IMR-90 (cell line): ENCODE measurements around the gene TBC1D8. TPM values are rescaled to one million over a fixed set of nuclear protein-coding genes. Genes with fewer than 3 reads are reported as not detected.

Source experiments
- ATAC-seq: fragments of 200-7000 bp; cut with Tn5 transposase; 2 replicates; pipeline ENCODE4 v1.9.1; 2020; ENCODE audit warnings: low read depth, mild to moderate bottlenecking, moderate library complexity
- BruUV-seq: library from RNA; stranded (reverse); fragments of 400-500 nt; replicated peaks from 2 replicates; lab custom pipeline; 2021; lab: Mats Ljungman, UMichigan
- CTCF ChIA-PET: fragments of 300-600 bp; formaldehyde crosslinking; extraction: SDS; loops from one replicate; lab custom pipeline; 2021; ENCODE audit warnings: antibody characterized with exemption; lab: Yijun Ruan, JAX
- POLR2A ChIA-PET: fragments of 300-600 bp; sonication (Branson Sonifier 250); formaldehyde crosslinking; loops from one replicate; lab custom pipeline; 2022; ENCODE audit warnings: antibody characterized with exemption; ENCODE audit not compliant: unreplicated experiment; lab: Charles Lee
- DNase-seq: peaks from one replicate; pipeline ENCODE4 v3.0.0; 2013
- H2AFZ ChIP-seq: replicated peaks from 2 replicates; pipeline ENCODE3; 2013; ENCODE audit warnings: low read length, mild to moderate bottlenecking; ENCODE audit not compliant: poor library complexity
- H2AK5ac ChIP-seq: 2 replicates; pipeline ENCODE4 v1.6.1; 2013; ENCODE audit warnings: low read depth, low read length, inconsistent platforms
- H2AK9ac ChIP-seq: replicated peaks from 2 replicates; pipeline ENCODE3; 2013; ENCODE audit warnings: mild to moderate bottlenecking, low read depth, low read length, moderate library complexity; ENCODE audit not compliant: poor library complexity
- H2BK120ac ChIP-seq: 2 replicates; pipeline ENCODE4 v1.6.1; 2013; ENCODE audit warnings: low read depth, low read length, inconsistent platforms
- H2BK15ac ChIP-seq: 3 replicates; pipeline ENCODE4 v1.6.1; 2013; ENCODE audit warnings: low read depth, low read length, inconsistent platforms
- H2BK20ac ChIP-seq: 2 replicates; pipeline ENCODE4 v1.6.1; 2013; ENCODE audit warnings: low read depth, mild to moderate bottlenecking, inconsistent platforms, low read length, moderate library complexity
- H2BK5ac ChIP-seq: 2 replicates; pipeline ENCODE4 v1.6.1; 2013; ENCODE audit warnings: mild to moderate bottlenecking, low read depth, low read length, inconsistent platforms; ENCODE audit not compliant: poor library complexity, severe bottlenecking
- H3K14ac ChIP-seq: replicated peaks from 2 replicates; pipeline ENCODE4 v1.6.1; 2013; ENCODE audit warnings: low read depth, low read length, inconsistent platforms
- H3K18ac ChIP-seq: 2 replicates; pipeline ENCODE4 v1.6.1; 2013; ENCODE audit warnings: low read depth, low read length, control low read depth
- H3K23ac ChIP-seq: 2 replicates; pipeline ENCODE4 v1.6.1; 2013; ENCODE audit warnings: low read depth, low read length, inconsistent platforms
- H3K27ac ChIP-seq: 2 replicates; pipeline ENCODE4 v1.5.1; 2013; ENCODE audit warnings: mild to moderate bottlenecking, control low read depth, low read length; ENCODE audit not compliant: insufficient read depth
- H3K27me3 ChIP-seq: 2 replicates; pipeline ENCODE4 v1.6.1; 2013; ENCODE audit warnings: low read length; ENCODE audit not compliant: control insufficient read depth, insufficient read depth
- H3K36me3 ChIP-seq: 2 replicates; pipeline ENCODE4 v1.6.1; 2013; ENCODE audit warnings: low read length, mixed read lengths; ENCODE audit not compliant: control insufficient read depth, insufficient read depth
- H3K4ac ChIP-seq: 2 replicates; pipeline ENCODE4 v1.6.1; 2013; ENCODE audit warnings: low read depth, low read length, inconsistent platforms
- H3K4me1 ChIP-seq: 2 replicates; pipeline ENCODE4 v1.6.1; 2013; ENCODE audit warnings: low read length, mixed read lengths; ENCODE audit not compliant: control insufficient read depth, insufficient read depth
- H3K4me2 ChIP-seq: 2 replicates; pipeline ENCODE4 v1.6.1; 2013; ENCODE audit warnings: low read depth, mild to moderate bottlenecking, control low read depth, low read length, moderate library complexity
- H3K4me3 ChIP-seq: 2 replicates; pipeline ENCODE4 v1.5.1; 2013; ENCODE audit warnings: low read depth, mild to moderate bottlenecking, control low read depth, low read length, moderate library complexity; ENCODE audit not compliant: insufficient read depth
- H3K56ac ChIP-seq: 2 replicates; pipeline ENCODE4 v1.6.1; 2013; ENCODE audit warnings: low read length, inconsistent platforms; ENCODE audit not compliant: insufficient read depth; ENCODE audit errors: extremely low read depth
- H3K79me1 ChIP-seq, 2 experiments: 2 replicates each; pipeline ENCODE4 v1.6.1; 2013; ENCODE audit warnings: low read length in 2 of 2, inconsistent platforms in 1 of 2, low read depth in 1 of 2
- H3K9ac ChIP-seq: 2 replicates; pipeline ENCODE4 v1.6.1; 2013; ENCODE audit warnings: low read depth, low read length, control low read depth
- H3K9me1 ChIP-seq: 2 replicates; pipeline ENCODE4 v1.6.1; 2013; ENCODE audit warnings: low read length, inconsistent platforms; ENCODE audit not compliant: insufficient read depth
- H3K9me3 ChIP-seq: 2 replicates; pipeline ENCODE4 v1.6.1; 2013; ENCODE audit warnings: low read length; ENCODE audit not compliant: control insufficient read depth, insufficient read depth
- H4K20me1 ChIP-seq: 2 replicates; pipeline ENCODE4 v1.6.1; 2013; ENCODE audit warnings: low read length, inconsistent platforms; ENCODE audit not compliant: insufficient read depth
- H4K5ac ChIP-seq: 2 replicates; pipeline ENCODE4 v1.6.1; 2013; ENCODE audit warnings: mild to moderate bottlenecking, low read depth, low read length, control low read depth
- H4K8ac ChIP-seq, 2 experiments: 2 replicates each; pipeline ENCODE4 v1.6.1; 2013; ENCODE audit warnings: low read depth in 2 of 2, low read length in 2 of 2, control low read depth in 1 of 2, inconsistent platforms in 1 of 2
- H4K91ac ChIP-seq: 2 replicates; pipeline ENCODE4 v1.6.1; 2013; ENCODE audit warnings: low read depth, low read length, inconsistent platforms; ENCODE audit not compliant: insufficient read depth
- BHLHE40 ChIP-seq: fragments of 150-350 bp; IDR thresholded peaks from 2 replicates; pipeline ENCODE4 v1.6.1; 2016; ENCODE audit warnings: mild to moderate bottlenecking, low read depth, low read length
- CEBPB ChIP-seq: IDR thresholded peaks from 2 replicates; pipeline ENCODE4 v1.6.1; 2012; ENCODE audit warnings: low read depth, low read length, improper control_type of control experiment
- CHD1 ChIP-seq: IDR thresholded peaks from 2 replicates; pipeline ENCODE4 v1.6.1; 2012; ENCODE audit warnings: low read depth, low read length, improper control_type of control experiment
- CTCF ChIP-seq: conservative IDR thresholded peaks from 2 replicates; pipeline ENCODE4 v1.5.1; 2012; ENCODE audit warnings: mild to moderate bottlenecking, low read depth, low read length, improper control_type of control experiment
- ELK1 ChIP-seq: fragments of 150-350 bp; IDR thresholded peaks from 2 replicates; pipeline ENCODE4 v1.6.1; 2016; ENCODE audit warnings: low read depth, mild to moderate bottlenecking, low read length, moderate library complexity, borderline replicate concordance
- FOS ChIP-seq: fragments of 150-350 bp; IDR thresholded peaks from 2 replicates; pipeline ENCODE4 v1.6.1; 2016; ENCODE audit warnings: low read depth, low read length
- MAFK ChIP-seq: IDR thresholded peaks from 2 replicates; pipeline ENCODE4 v1.6.1; 2012; ENCODE audit warnings: low read depth, low read length, improper control_type of control experiment
- MAZ ChIP-seq: IDR thresholded peaks from 2 replicates; pipeline ENCODE4 v1.6.1; 2012; ENCODE audit warnings: low read depth, mild to moderate bottlenecking, low read length, improper control_type of control experiment, moderate library complexity, borderline replicate concordance
- MXI1 ChIP-seq: IDR thresholded peaks from 2 replicates; pipeline ENCODE4 v1.6.1; 2012; ENCODE audit warnings: low read depth, mild to moderate bottlenecking, low read length, moderate library complexity, borderline replicate concordance
- NFE2L2 ChIP-seq: fragments of 150-350 bp; IDR thresholded peaks from 2 replicates; pipeline ENCODE4 v1.6.1; 2016; ENCODE audit warnings: low read depth, mild to moderate bottlenecking, low read length
- POLR2A ChIP-seq: IDR thresholded peaks from 2 replicates; pipeline ENCODE4 v1.6.1; 2012; ENCODE audit warnings: mild to moderate bottlenecking, low read depth, low read length
- RAD21 ChIP-seq: IDR thresholded peaks from 2 replicates; pipeline ENCODE4 v1.6.1; 2012; ENCODE audit warnings: low read length, improper control_type of control experiment
- RCOR1 ChIP-seq: IDR thresholded peaks from 2 replicates; pipeline ENCODE4 v1.6.1; 2012; ENCODE audit warnings: mild to moderate bottlenecking, low read length, improper control_type of control experiment; ENCODE audit not compliant: insufficient replicate concordance
- RFX5 ChIP-seq: IDR thresholded peaks from 2 replicates; pipeline ENCODE4 v1.8.0; 2012; ENCODE audit warnings: low read depth, mild to moderate bottlenecking, low read length, moderate library complexity
- SMC3 ChIP-seq: fragments of 150-350 bp; IDR thresholded peaks from 2 replicates; pipeline ENCODE4 v1.6.1; 2016; ENCODE audit warnings: low read depth, mild to moderate bottlenecking, antibody characterized with exemption, low read length, moderate library complexity
- USF2 ChIP-seq: fragments of 150-350 bp; IDR thresholded peaks from 2 replicates; pipeline ENCODE4 v1.6.1; 2017; ENCODE audit warnings: mild to moderate bottlenecking, antibody characterized with exemption, low read length, low read depth
- WGBS, 2 experiments: methylation state at CpG; one replicate each; pipeline versions ENCODE4 v1.1.5 to v1.1.7; 2013; ENCODE audit warnings: missing lambda C conversion rate in 2 of 2; ENCODE audit not compliant: insufficient read length in 1 of 2; ENCODE audit errors: extremely low coverage in 2 of 2; 5-methylcytosine and 5-hydroxymethylcytosine counted together
- dilution Hi-C: fragments of 300-500 bp; cut with HindIII; formaldehyde crosslinking; loops from one replicate; pipeline ENCODE4 v1.14.3; 2018; ENCODE audit warnings: low sequenced_read_pairs; ENCODE audit not compliant: unreplicated experiment
- in situ Hi-C: fragments of 300-500 bp; cut with MboI; formaldehyde crosslinking; loops from 3 replicates; pipeline ENCODE4 v1.14.3; 2019; ENCODE audit warnings: low sequenced_read_pairs, inconsistent platforms, mixed read lengths
- intact Hi-C: fragments of 100-400 bp; cut with micrococcal nuclease; formaldehyde crosslinking; loops from 2 replicates; pipeline ENCODE4 v1.10.0; 2022
- polyA plus RNA-seq, 3 experiments: library from polyadenylated mRNA; depleted of rRNA; stranded (reverse); fragments of >200 nt; gene quantifications; 2 replicates each; pipeline ENCODE4 v1.2.3, GENCODE V29; 2012; ENCODE audit warnings: low replicate concordance in 1 of 3
- total RNA-seq: library from RNA; depleted of rRNA; stranded (reverse); fragments of >200 nt; gene quantifications from 2 replicates; pipeline ENCODE4 v1.2.3, GENCODE V29; 2012

Gene TBC1D8
- total and polyA plus RNA-seq, 2 of the 4 experiments (the other 2 are of a cell fraction) = 1.3 to 1.5 TPM

- no peak overlapping the region for H3K23ac ChIP-seq
- ChIA-PET CTCF (no interaction called here), POLR2A (no interaction called here)
- H2BK20ac ChIP-seq = no peak overlapping the region
- H2BK15ac ChIP-seq = no peak overlapping the region
- H3K27me3 ChIP-seq = no peaks in the 10 kb centered on the region
- H3K4me2 ChIP-seq = no peak overlapping the region
- no peaks in the 10 kb centered on the region for H4K20me1 ChIP-seq
- DNase-seq (no peak), ATAC-seq (no peak)
- no peak overlapping the region for H4K91ac ChIP-seq
- H3K4me3 ChIP-seq = no peak overlapping the region
- in situ Hi-C loops (loop anchor here (5.0 kb wide), 2 partner anchors 261 to 386 kb away; no protein-coding TSS in a partner anchor), dilution Hi-C loops (no loop called here), intact Hi-C loops (no loop called here)
- 98% methylated on average over 8 of the region's 17 CpGs; no CpG with 5 or more reads in 1 of the 2 experiments for WGBS, 2 experiments
- no peak overlapping the region for H2AK9ac ChIP-seq
- H3K4me1 ChIP-seq = no peaks in the 10 kb centered on the region
- no peak overlapping the region for H2AK5ac ChIP-seq
- H3K9me1 ChIP-seq = 0 out of 2 replicates have a peak, but pooled peaks cover 3% of the 10 kb centered on the region
- no peak overlapping the region for H2AFZ ChIP-seq
- H3K4ac ChIP-seq = no peak overlapping the region
- peaks cover 11% of the 10 kb centered on the region for H3K36me3 ChIP-seq
- no peaks in the 10 kb centered on the region for H3K9me3 ChIP-seq
- H3K27ac ChIP-seq = no peak overlapping the region
- no peak overlapping the region for H3K9ac ChIP-seq
- H4K8ac ChIP-seq = no peak overlapping the region
- no peak overlapping the region for H3K56ac ChIP-seq
- no peak overlapping the region for H3K14ac ChIP-seq
- no peak overlapping the region for H4K5ac ChIP-seq
- H3K18ac ChIP-seq = no peak overlapping the region
- BruUV-seq = no TSS peak
- TF ChIP-seq POLR2A (no peak), SMC3 (no peak), MAZ (no peak), ELK1 (no peak), CTCF (no peak), MXI1 (no peak), RCOR1 (no peak), RAD21 (no peak), MAFK (no peak), FOS (no peak), CHD1 (no peak), BHLHE40 (no peak), RFX5 (no peak), NFE2L2 (no peak), USF2 (no peak), CEBPB (no peak)
- no peak overlapping the region for H2BK5ac ChIP-seq
- H2BK120ac ChIP-seq = no peak overlapping the region
- H3K79me1 ChIP-seq = no peaks in the 10 kb centered on the region
Measured at GRCh38 chr2:100993294-100993693, 157.9 kb downstream of the TBC1D8 start.
